ENCODE results near the gene IRAK2. TPM values are rescaled to one million over a fixed set of nuclear protein-coding genes. Genes with fewer than 3 reads are reported as not detected.
A peak's percentile ranks its signal among the peaks of the same experiment; 100 is the strongest.

Gene IRAK2
- total RNA-seq, 1 experiment from 2014 or later: 5.5 TPM

DNA sequence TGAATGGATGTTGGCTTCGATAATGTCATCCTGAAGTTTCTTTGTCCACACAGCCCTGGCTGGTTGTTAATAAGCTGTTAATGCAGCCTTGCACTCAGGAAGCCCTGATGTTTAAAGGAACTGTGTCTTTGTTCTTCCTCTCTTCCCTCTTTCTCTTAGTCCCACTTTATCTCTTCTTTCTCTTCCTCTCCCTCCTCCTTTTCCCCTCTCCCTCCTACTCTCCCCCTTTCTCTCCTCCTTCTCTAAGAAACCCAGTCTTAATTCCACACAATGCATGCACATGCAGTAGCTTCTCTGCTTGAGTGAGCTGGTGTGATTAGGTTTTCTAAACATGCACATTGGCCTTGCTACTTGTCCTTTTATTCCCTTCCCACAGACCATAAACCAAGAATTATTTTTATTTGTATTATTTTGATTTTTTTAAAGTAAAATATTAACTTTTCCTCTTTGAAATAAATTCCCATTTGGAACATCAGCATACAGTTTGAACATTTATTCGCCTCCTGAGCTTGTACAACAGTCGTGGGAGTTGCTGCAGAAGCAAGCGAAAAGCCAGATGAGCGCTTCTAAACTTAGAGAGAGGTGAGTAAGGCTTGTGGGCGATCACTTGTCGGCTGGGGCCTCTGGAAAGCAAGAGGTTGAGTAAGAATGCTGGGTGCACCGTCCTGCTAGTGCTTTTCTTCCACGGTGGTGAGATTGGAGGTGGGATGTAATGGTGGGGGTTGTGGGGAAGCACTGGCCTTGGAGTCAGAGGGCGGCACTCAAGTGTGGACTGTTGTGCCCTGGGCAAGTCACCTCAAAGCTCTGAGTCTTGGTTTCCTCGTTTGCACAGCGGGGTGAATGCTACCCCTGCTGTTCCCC is 120.8 kb downstream of the IRAK2 start:
- Histone ChIP-seq H3K9me3 (ENCODE audit: low read length) (no peaks in the 10 kb centered on the region), H3K4me2 (ENCODE audit: low read length) (no peak overlapping the region), H2AFZ (ENCODE audit: low read length) (no peak overlapping the region), H3K4me3 (ENCODE audit: low read length) (no peak overlapping the region), H3K27ac (ENCODE audit: low read length) (no peak overlapping the region), H4K20me1 (ENCODE audit: low read length) (no peaks in the 10 kb centered on the region), H3K9me2 (replicated peaks; ENCODE audit: low read length) (no peaks in the 10 kb centered on the region), H3K9ac (ENCODE audit: low read length) (no peak overlapping the region), H3K27me3 (ENCODE audit: low read length) (no peaks in the 10 kb centered on the region), H3K36me3 (ENCODE audit: low read depth, low read length) (peaks cover 20% of the 10 kb centered on the region), H3K79me2 (ENCODE audit: low read length) (no peaks in the 10 kb centered on the region), H3F3A (ENCODE audit: low read length, unreplicated experiment) (no peaks in the 10 kb centered on the region), H3K4me1 (ENCODE audit: insufficient read depth, low read length) (peaks cover 12% of the 10 kb centered on the region)
- intact Hi-C loops (cut with micrococcal nuclease): loop anchor here (10.0 kb wide), 1 partner anchor 441 kb away; the partner anchor contains the start of gene RPUSD3
- DNase-seq (no peak), ATAC-seq (peak; percentile 7; the same call in 1 of the 2 replicates)
- ChIA-PET POLR2A (ENCODE audit: unreplicated experiment) (no interaction called here), CTCF (interaction anchor here (1.1 kb wide), 1 partner anchor 144 kb away, joined by 4 read pairs; the partner anchor contains the start of gene VHL)
- TF ChIP-seq EZH2 (IDR thresholded peaks at IDR 0.05; ENCODE audit: low read length, unreplicated experiment): no peak
- TF ChIP-seq EZH2phosphoT487 (IDR thresholded peaks at IDR 0.05; ENCODE audit: borderline replicate concordance, low read length): no peak
- no peak for TF ChIP-seq CTCF (conservative IDR thresholded peaks at IDR 0.05; ENCODE audit: low read depth, low read length)
- no TSS peak for BruUV-seq (replicated peaks)

- Histone ChIP-seq H3K36me3 (ENCODE audit: low read depth, low read length) (peaks cover 15% of the 10 kb centered on the region), H3F3A (ENCODE audit: low read length, unreplicated experiment) (no peaks in the 10 kb centered on the region), H3K4me3 (ENCODE audit: low read length) (no peak overlapping the region), H3K4me1 (ENCODE audit: insufficient read depth, low read length) (peaks cover 12% of the 10 kb centered on the region), H3K4me2 (ENCODE audit: low read length) (0 out of 2 replicates have a peak overlapping the region, but pooled peaks have one; percentile 12), H3K79me2 (ENCODE audit: low read length) (no peaks in the 10 kb centered on the region), H3K27me3 (ENCODE audit: low read length) (no peaks in the 10 kb centered on the region), H3K9me3 (ENCODE audit: low read length) (no peaks in the 10 kb centered on the region), H3K27ac (ENCODE audit: low read length) (no peak overlapping the region), H4K20me1 (ENCODE audit: low read length) (no peaks in the 10 kb centered on the region), H2AFZ (ENCODE audit: low read length) (no peak overlapping the region), H3K9me2 (replicated peaks; ENCODE audit: low read length) (no peaks in the 10 kb centered on the region), H3K9ac (ENCODE audit: low read length) (no peak overlapping the region)
- ATAC-seq (peak; percentile 20), DNase-seq (peak; percentile 52)
- TF ChIP-seq EZH2 (IDR thresholded peaks at IDR 0.05; ENCODE audit: low read length, unreplicated experiment): no peak
- no peak for TF ChIP-seq EZH2phosphoT487 (IDR thresholded peaks at IDR 0.05; ENCODE audit: borderline replicate concordance, low read length)
- TF ChIP-seq CTCF (conservative IDR thresholded peaks at IDR 0.05; ENCODE audit: low read depth, low read length): no peak
- CTCF ChIA-PET: interaction anchor here (0.5 to 1.1 kb wide), 4 partner anchors 145 to 637 kb away, joined by 3 to 4 read pairs (median 4); partner anchors contain the start of gene VHL
- intact Hi-C loops (cut with micrococcal nuclease): loop anchor here (10.0 kb wide), 1 partner anchor 441 kb away; the partner anchor contains the start of gene RPUSD3
- BruUV-seq (replicated peaks): no TSS peak
- POLR2A ChIA-PET (ENCODE audit: unreplicated experiment): interaction anchor here (0.6 kb wide), 1 partner anchor 34 kb away, joined by 3 read pairs; no protein-coding TSS in a partner anchor
Measured at GRCh38 chr3:10286133-10286524, 121.4 kb downstream of the IRAK2 start.
